GM18909 (cell line): ENCODE results near the gene MYO18A.

Experiments used
- ATAC-seq: cut with Tn5 transposase; IDR thresholded peaks from one replicate; pipeline ENCODE4 v1.9.1; 2021; ENCODE audit warnings: mild to moderate bottlenecking; ENCODE audit not compliant: unreplicated experiment, poor library complexity

The MYO18A gene

GRCh38 chr17:29039764-29040598 lies 140.2 kb downstream of the MYO18A start:
- ATAC-seq = no peak

DNA sequence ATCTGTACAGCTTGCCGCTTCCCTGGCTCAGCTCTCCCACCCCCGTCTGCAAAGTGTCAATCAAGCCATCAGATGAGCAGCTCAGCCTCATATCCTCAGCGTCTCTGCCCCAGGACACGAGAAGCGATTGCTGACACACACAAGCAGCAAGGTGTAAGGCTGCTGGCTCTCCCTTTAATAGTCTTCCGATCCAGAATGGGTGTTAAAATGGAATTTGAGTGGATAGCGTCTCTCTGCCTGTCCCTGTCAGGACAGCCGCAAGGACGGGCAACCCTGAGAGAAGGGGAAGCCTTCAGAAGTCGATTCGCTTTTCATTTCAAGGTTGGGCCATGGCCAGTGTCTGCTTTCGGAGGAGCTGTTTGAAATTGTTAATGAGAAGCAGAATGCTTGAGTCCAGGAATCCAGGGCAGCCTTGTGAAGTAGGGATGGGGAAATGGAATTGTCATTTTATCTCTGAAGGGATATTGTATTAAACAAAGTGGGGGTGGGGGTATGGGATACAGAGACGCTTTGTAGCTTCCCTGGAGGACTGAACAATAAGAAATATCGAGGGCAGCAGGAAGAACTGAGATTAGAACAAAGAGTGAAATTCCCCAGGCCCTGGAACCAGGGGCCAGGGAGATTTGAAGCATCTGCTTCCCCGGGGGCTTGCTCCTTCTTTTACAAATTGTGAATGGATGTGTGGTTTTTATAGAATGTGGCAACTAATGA lies 142.0 kb downstream of the MYO18A start:
- ATAC-seq = no peak

DNA sequence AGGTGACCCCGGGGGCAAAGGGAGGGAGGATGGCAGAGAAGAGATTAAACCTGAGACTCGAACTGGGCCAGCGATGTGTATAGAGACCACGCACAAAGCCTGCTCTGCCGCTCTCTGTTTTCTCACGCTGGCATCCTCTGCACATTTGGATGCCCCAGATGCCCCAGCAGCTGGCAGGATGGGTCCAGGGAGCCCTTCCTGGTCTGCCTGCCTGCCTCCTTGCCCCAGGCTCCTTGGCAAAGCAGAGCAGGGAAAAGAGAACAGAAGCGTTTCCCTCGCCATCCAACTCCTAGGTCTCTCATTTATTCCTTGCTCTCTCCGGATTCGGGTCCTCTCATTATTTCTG lies 142.5 kb downstream of the MYO18A start:
- ATAC-seq = no peak

DNA sequence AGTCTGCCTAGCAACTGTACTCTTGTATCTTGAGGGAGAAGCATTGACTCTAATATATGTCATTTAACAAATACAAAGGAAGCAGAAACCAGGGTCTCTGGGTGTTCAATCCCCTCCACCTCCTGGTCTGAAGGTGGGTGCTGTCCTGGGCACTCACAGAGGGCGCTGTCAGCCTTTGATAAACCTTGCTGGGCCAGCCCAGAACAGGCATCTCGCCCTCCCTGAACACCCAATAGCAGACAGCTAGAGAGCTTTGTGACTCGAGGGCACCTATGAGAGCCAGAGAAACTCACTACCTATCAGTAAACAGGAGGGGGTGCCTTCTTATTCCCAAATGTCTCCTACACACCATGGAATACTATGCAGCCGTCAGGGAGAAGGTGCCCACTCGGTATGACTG lies 143.6 kb downstream of the MYO18A start:
- ATAC-seq = no peak

GRCh38 chr17:29034510-29034909 lies 145.7 kb downstream of the MYO18A start:
- ATAC-seq = no peak

GRCh38 chr17:29032857-29033197 lies 147.4 kb downstream of the MYO18A start:
- ATAC-seq = no peak

DNA sequence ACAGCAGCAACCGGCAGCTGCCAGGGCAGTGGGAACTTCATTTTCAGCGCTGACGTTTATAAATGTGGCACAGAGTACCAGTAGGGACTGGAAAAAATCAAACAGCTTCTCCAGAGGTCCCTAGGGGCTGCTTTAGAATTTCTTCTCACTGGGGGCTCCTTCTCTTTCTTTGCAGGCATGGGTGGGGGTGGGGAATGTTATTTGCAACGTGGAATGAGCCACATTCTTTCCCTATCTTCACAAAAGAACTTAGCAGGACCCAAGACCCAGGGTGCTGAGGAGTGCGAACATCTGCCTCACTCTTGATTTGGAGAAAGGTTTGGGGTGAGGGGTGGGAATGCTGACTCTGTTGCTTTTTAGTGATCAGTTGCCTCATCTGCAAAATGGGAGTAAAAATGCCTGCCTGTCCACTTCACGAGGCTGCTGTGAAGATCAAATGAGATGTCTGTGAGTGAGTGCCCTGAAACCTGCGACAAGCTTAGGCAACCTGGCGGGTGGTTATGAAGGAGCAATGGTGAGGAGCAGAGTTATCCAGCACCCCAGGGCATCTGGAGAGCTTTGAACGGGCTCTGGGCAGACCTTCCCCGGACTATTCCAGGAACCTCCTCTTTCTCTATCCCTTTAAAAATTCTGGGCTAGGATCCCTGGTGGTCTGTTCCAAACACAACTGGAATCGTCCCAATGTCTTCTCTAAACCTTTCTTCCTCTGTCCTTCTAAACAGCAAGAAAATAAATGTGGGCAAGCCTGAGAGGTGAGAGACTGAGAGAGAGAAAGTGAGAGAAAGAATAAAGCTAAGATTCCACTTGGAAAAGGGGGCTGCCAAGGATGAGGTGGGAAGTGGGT lies 148.0 kb downstream of the MYO18A start:
- ATAC-seq = no peak

- no peak for ATAC-seq
Observed at GRCh38 chr17:29031488-29031887, 148.7 kb downstream of the MYO18A start.

GRCh38 chr17:29024316-29024952 lies 155.8 kb downstream of the MYO18A start:
- ATAC-seq = no peak

DNA sequence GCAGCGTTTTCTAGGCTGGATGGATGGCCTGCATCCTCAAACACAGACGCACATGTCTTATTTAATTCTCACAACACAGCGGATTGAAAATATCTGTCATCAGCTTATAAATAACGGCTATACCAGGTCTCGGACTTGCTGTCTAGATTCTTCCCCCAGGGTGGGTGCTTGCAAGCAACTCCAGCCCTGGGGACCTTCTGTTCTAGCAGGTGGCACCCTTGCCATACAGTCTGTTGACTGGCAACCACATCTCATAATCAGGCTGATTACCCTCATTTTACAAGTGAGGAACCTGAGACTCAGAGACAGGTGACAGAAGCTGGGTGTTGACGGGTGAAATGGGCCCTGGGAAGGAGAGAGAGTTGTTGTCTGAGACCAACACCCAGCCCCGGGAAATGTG lies 158.1 kb downstream of the MYO18A start:
- ATAC-seq = no peak

- ATAC-seq = no peak
Observed at GRCh38 chr17:29021226-29021625, 159.0 kb downstream of the MYO18A start.
